Parietal lobe (tissue), 1 donor: ENCODE measurements around the gene STARD9. TPM values are rescaled to one million over a fixed set of nuclear protein-coding genes. Genes with fewer than 3 reads are reported as not detected.

ENCODE experiments used
- total RNA-seq: library from RNA; depleted of rRNA; stranded (reverse); fragments of >200 nt; gene quantifications from one replicate; pipeline ENCODE4 v1.2.3, GENCODE V29; 2014

STARD9 gene
- total RNA-seq = 35.1 TPM

DNA sequence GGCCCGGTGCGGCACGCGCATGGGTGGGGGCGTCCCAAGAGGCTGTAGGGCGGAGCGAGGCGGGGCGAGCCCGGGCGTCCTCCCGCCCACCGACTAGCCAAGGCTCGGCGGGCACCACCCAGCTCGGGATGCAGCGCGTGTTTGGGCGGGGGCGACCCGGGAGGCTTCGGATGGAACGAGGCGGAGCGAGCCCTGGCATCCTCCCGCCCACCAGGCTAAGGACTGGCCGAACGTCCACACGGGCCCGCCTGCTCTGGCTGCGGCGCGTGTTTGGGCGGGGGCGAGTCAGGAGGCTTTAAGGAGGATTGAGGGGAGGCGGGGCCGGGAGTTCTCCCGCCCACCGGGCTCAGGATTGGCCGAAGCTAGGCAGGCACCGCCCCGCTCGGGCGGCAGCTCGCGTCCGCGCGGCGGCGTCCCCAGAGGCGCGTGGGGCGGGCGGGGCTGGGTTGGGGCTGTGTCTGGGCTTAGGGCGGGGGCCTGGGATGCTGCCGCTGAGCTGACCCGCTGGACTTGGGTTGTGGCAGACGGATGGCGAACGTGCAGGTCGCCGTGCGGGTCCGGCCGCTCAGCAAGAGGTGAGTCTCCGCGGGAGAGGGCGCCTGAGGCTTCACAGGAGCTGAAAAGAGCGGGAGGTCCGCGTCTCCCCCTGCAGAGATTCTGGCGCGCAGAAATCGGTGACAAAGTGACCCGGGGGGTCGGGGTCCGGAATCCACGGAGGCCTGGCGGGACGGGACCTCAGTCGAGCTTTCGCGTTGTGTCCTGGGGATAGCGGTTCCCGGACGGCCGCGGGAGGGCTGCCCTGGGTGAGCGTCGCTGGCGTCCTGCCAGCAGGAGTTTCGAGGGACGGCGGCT, at the start of gene STARD9:
STARD9 (plus strand) TSS at position 419 of the 852 bp plus-strand sequence; CDS start at position 529, 110 bp downstream.

DNA sequence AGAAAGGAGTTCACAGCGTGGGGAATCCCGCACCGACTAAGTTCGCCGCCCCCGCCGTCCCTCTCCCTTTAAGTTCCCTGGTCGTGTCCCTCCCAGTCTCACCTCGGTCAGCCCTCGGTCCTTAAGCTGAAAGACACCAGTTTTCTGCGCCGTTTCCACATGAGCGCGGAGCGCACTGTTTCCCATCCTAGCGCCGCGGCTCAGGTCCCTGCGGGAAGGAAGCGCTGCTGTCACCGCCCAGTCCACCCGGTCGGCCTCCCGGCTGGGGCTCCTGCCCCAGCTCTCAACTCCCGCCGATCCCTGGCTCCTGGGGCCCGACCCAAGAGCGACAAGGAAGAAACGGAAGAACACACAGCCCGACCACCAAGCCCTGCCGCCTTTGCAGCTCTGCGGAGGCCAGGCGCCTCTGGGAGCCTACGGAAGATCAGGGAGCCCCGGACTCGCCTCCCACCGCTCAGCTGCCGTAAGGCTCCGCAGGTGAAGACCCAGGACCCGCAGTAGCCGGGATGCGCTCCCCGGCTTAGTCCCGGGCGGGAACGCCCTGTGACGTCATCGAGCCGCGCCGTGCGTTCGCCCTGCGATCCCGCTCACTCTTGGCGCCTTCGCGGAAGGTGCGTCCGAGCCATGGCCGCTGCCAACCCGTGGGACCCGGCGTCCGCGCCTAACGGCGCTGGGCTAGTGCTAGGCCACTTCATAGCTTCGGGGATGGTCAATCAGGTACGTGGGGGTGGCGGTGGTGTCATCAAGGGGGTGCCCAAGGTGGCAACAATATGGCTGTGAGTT, 27.0 kb upstream of the STARD9 start, which contains the start of the genes HAUS2 and LRRC57:
HAUS2 (plus strand) TSS at position 590 of the 783 bp plus-strand sequence; CDS start at position 625, 35 bp downstream.
LRRC57 (minus strand) TSS at position 545 of the 783 bp plus-strand sequence; CDS start at position 186, 359 bp downstream.

DNA sequence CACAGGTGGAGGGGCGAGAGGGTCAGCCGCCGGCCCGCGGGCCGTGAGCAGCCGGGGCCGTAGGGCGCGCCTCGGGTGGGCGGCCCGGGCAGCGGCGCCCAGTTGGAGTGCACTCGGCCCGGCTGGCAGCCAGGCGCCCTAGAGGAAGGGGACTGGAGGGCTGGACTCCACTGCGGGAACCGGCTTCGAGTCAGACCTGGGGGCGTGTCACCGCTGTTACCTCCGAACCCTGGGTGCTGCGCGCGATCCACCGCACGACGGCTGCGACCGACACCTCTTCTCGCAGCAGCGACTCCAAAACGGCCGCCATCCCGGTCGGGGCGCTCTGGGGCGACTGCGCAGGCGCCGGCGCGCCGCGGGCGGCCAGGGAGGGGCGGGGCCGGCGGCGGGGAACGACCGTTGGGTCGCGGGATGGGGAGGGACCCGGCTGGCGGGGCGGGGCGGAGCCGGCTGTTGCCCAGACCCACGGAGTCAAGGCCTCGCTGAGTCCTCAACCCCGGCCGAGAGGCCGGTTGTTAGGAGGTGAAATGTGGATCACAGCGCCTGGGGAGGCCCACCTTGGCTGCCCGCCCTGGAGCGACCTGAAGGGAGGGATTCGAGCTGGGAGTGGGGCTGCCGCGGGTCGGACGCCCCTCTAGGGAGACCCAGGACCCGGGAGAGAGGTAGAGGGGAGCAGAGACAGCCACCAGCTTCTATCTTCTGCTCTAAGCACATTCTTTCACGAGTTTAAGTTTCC, 161.6 kb downstream of the STARD9 start, which contains the start of gene CDAN1:
CDAN1 (minus strand) TSS at position 336 of the 736 bp plus-strand sequence; CDS start at position 310, 26 bp downstream.

Other genes with a start within 250 kb of the STARD9 start
- gene CAPN3, start 216.1 kb upstream of the STARD9 start, total RNA-seq = 1.9 TPM
- 61.7 TPM for gene ZNF106, start 84.5 kb upstream of the STARD9 start, total RNA-seq
- 32.9 TPM for gene SNAP23, start 80.0 kb upstream of the STARD9 start, total RNA-seq
- 27.2 TPM for gene LRRC57, start 26.8 kb upstream of the STARD9 start, total RNA-seq
- 33.8 TPM for gene HAUS2, start 26.8 kb upstream of the STARD9 start, total RNA-seq
- gene CDAN1, start 161.5 kb downstream of the STARD9 start, total RNA-seq = 21.3 TPM